ENCODE measurements around the gene P4HA1. TPM values are rescaled to one million over a fixed set of nuclear protein-coding genes. Genes with fewer than 3 reads are reported as not detected.

P4HA1 gene
- total and polyA plus RNA-seq, 2 donors (not counting 3 experiments of a cell fraction or from before 2014, with no cell fraction given), result 14.3 to 29.1 TPM

GRCh38 chr10:73019100-73019499, 77.6 kb downstream of the P4HA1 start:
- no peaks in the 10 kb centered on the region for H3K79me2 ChIP-seq (ENCODE audit: control insufficient read depth, insufficient read depth, low read length)
- H3K9me3 ChIP-seq (replicated peaks; ENCODE audit: control insufficient read depth, insufficient read depth, low read length), result no peaks in the 10 kb centered on the region
- CTCF ChIA-PET, result interaction anchor here (1.3 to 1.9 kb wide), 3 partner anchors 10 to 42 kb away, joined by 3 to 6 read pairs (median 3); no protein-coding TSS in a partner anchor
- no peaks in the 10 kb centered on the region for H3K27me3 ChIP-seq (ENCODE audit: control insufficient read depth in 2 of 2, insufficient read depth in 2 of 2, low read length in 2 of 2)
- no peak overlapping the region for H3K9ac ChIP-seq (replicated peaks; ENCODE audit: extremely low read depth, insufficient read depth, low read length)
- H3K27ac ChIP-seq (ENCODE audit: insufficient read depth, low read depth, low read length), result no peak overlapping the region
- H3K4me3 ChIP-seq (replicated peaks in 1 of 3; ENCODE audit: insufficient read depth in 1 of 3, low read depth in 1 of 3, low read length in 3 of 3), result no peak overlapping the region
- no TSS peak for BruUV-seq (replicated peaks)
- H3K9me1 ChIP-seq (replicated peaks; ENCODE audit: control insufficient read depth, extremely low read depth, insufficient read depth, low read length), result no peaks in the 10 kb centered on the region
- H4K20me1 ChIP-seq (replicated peaks; ENCODE audit: control insufficient read depth, extremely low read depth, insufficient read depth, low read length), result no peaks in the 10 kb centered on the region
- DNase-seq (ENCODE audit: low read depth, low spot score), result peak; percentile 10
- TF ChIP-seq MAX (IDR thresholded peaks at IDR 0.05; ENCODE audit: insufficient read depth, insufficient read length) (no peak), FOS (IDR thresholded peaks at IDR 0.05; ENCODE audit: borderline replicate concordance, insufficient read depth, low read length) (no peak), GATA2 (IDR thresholded peaks at IDR 0.05; ENCODE audit: insufficient read depth, insufficient read length, low read depth, low read length) (no peak), MYC (IDR thresholded peaks at IDR 0.05; ENCODE audit: low read depth, low read length) (no peak), EZH2 (IDR thresholded peaks at IDR 0.05; ENCODE audit: borderline replicate concordance, low read depth, low read length, severe bottlenecking) (no peak), JUN (IDR thresholded peaks at IDR 0.05; ENCODE audit: borderline replicate concordance, insufficient read depth, insufficient read length, low read depth) (no peak), CTCF (IDR thresholded peaks at IDR 0.05; ENCODE audit: extremely low read depth in 1 of 2, insufficient read depth in 1 of 2, low read depth in 1 of 2, low read length in 2 of 2) (no peak), POLR2A (IDR thresholded peaks at IDR 0.05; ENCODE audit: low read depth, low read length) (no peak)
- no peak overlapping the region for H2AFZ ChIP-seq (ENCODE audit: low read depth, low read length)
- POLR2A ChIA-PET, result no interaction called here
- no peaks in the 10 kb centered on the region for H3K36me3 ChIP-seq (ENCODE audit: control insufficient read depth in 2 of 2, extremely low read depth in 1 of 2, insufficient read depth in 2 of 2, low read length in 2 of 2)
- FAIRE-seq, result no peak
- dilution Hi-C loops (cut with MboI; ENCODE audit: extremely low pct_ligation_motif_present, low sequenced_read_pairs) (no loop called here), intact Hi-C loops (cut with micrococcal nuclease) (no loop called here)
- H3K4me1 ChIP-seq (ENCODE audit: control insufficient read depth, extremely low read depth, insufficient read depth, low read length), result no peaks in the 10 kb centered on the region
- no peak overlapping the region for H3K4me2 ChIP-seq (ENCODE audit: insufficient read depth, low read length)

Measured in endothelial cell of umbilical vein (primary cell).